Fibroblast of lung (primary cell): ENCODE data around the gene SULT6B1. TPM values are rescaled to one million over a fixed set of nuclear protein-coding genes. Genes with fewer than 3 reads are reported as not detected.
A peak's percentile ranks its signal among the peaks of the same experiment; 100 is the strongest.

Experiments
- DNase-seq, 2 donors: peaks; one replicate each; pipeline versions ENCODE4 v3.0.0 to v3.0.0-alpha.2; 2010; ENCODE audit warnings: low read depth in 2 of 2
- H2AFZ ChIP-seq: 2 replicates; pipeline ENCODE4 v1.5.1; 2012; ENCODE audit warnings: low read length, control low read depth, inconsistent platforms
- H3K27ac ChIP-seq: 2 replicates; pipeline ENCODE4 v1.5.1; 2011; ENCODE audit warnings: low read length, control low read depth; ENCODE audit not compliant: insufficient read depth
- H3K27me3 ChIP-seq: 2 replicates; pipeline ENCODE4 v1.5.1; 2011; ENCODE audit warnings: mild to moderate bottlenecking, low read length; ENCODE audit not compliant: control insufficient read depth, insufficient read depth
- H3K36me3 ChIP-seq: 2 replicates; pipeline ENCODE4 v1.5.1; 2011; ENCODE audit warnings: low read length; ENCODE audit not compliant: control insufficient read depth, insufficient read depth
- H3K4me1 ChIP-seq: 2 replicates; pipeline ENCODE4 v1.5.1; 2011; ENCODE audit warnings: low read length; ENCODE audit not compliant: control insufficient read depth, insufficient read depth; ENCODE audit errors: extremely low read depth
- H3K4me2 ChIP-seq: 2 replicates; pipeline ENCODE4 v1.5.1; 2011; ENCODE audit warnings: low read length, control low read depth; ENCODE audit not compliant: insufficient read depth; ENCODE audit errors: extremely low read depth
- H3K4me3 ChIP-seq, 4 experiments: fragments of 200-600 bp in 1 of 4; sonication (generic) in 1 of 4; replicated peaks in 1 of 4; 2 replicates each; pipeline ENCODE4 v1.5.1; 2011 to 2016; ENCODE audit warnings: low read length in 4 of 4, low read depth in 3 of 4, mild to moderate bottlenecking in 3 of 4, control low read depth in 2 of 4, inconsistent platforms in 1 of 4, mixed read lengths in 1 of 4; ENCODE audit not compliant: insufficient read depth in 1 of 4; ENCODE audit errors: control extremely low read depth in 1 of 4
- H3K79me2 ChIP-seq: 2 replicates; pipeline ENCODE4 v1.5.1; 2012; ENCODE audit warnings: mild to moderate bottlenecking, low read length, inconsistent platforms; ENCODE audit not compliant: control insufficient read depth, insufficient read depth
- H3K9ac ChIP-seq: 2 replicates; pipeline ENCODE4 v1.5.1; 2011; ENCODE audit warnings: mild to moderate bottlenecking, low read length, control low read depth; ENCODE audit not compliant: insufficient read depth
- H3K9me3 ChIP-seq: 2 replicates; pipeline ENCODE4 v1.5.1; 2012; ENCODE audit warnings: low read depth, low read length; ENCODE audit not compliant: control insufficient read depth, insufficient read depth
- H4K20me1 ChIP-seq: 2 replicates; pipeline ENCODE4 v1.5.1; 2011; ENCODE audit warnings: low read length; ENCODE audit not compliant: control insufficient read depth, insufficient read depth; ENCODE audit errors: extremely low read depth
- CTCF ChIP-seq, 2 donors: IDR thresholded peaks in 1 of 2; conservative IDR thresholded peaks in 1 of 2; 1 replicate in 1 of 2; 2 replicates in 1 of 2; pipeline ENCODE4 v1.5.1; 2011 to 2012; ENCODE audit warnings: low read length in 2 of 2, control low read depth in 1 of 2, inconsistent platforms in 1 of 2, low read depth in 1 of 2, mild to moderate bottlenecking in 1 of 2
- EZH2 ChIP-seq: IDR thresholded peaks from 2 replicates; pipeline ENCODE4 v1.5.1; 2012; ENCODE audit warnings: low read length, control low read depth, mild to moderate bottlenecking; ENCODE audit errors: missing control alignments
- polyA minus RNA-seq: library from RNA; depleted of rRNA, polyadenylated mRNA; stranded (reverse); fragments of >200 nt; gene quantifications from 2 replicates; pipeline ENCODE4 v1.2.3, GENCODE V29; 2011; ENCODE audit warnings: low replicate concordance
- polyA plus RNA-seq, 2 donors: library from polyadenylated mRNA; depleted of rRNA in 1 of 2; stranded (reverse) in 1 of 2; unstranded in 1 of 2; fragments of >200 nt; gene quantifications; 2 replicates each; pipeline ENCODE4 v1.2.1, GENCODE V29; 2011 to 2012; ENCODE audit warnings: missing spikeins in 1 of 2
- total RNA-seq: library from RNA; depleted of rRNA; stranded (reverse); fragments of >200 nt; gene quantifications from 2 replicates; pipeline ENCODE4 v1.2.1, GENCODE V29; 2014

SULT6B1 gene
- total RNA-seq (not detected in 2 replicates), polyA plus RNA-seq (not detected in 2 replicates), polyA minus RNA-seq (not detected in 2 replicates)
- not detected in 2 replicates for polyA plus RNA-seq (2012)

GRCh38 chr2:37188570-37188969, at the start of gene SULT6B1:
SULT6B1 (minus strand) TSS chr2:37188670; CDS start chr2:37188640, 30 bp downstream.
- Histone ChIP-seq H3K27ac (no peak within 1 kb of the TSS), H2AFZ (no peak within 1 kb of the TSS)
- DNase-seq: no peak

GRCh38 chr2:37232131-37232933, 43.9 kb upstream of the SULT6B1 start:
- Histone ChIP-seq H3K36me3 (peaks cover 8% of the 10 kb centered on the region), H3K4me2 (peak overlapping the region; percentile 89), H3K79me2 (peaks cover 70% of the 10 kb centered on the region), H3K9me3 (no peaks in the 10 kb centered on the region), H3K27me3 (no peaks in the 10 kb centered on the region), H3K27ac (peak overlapping the region; percentile 91), H2AFZ (peak overlapping the region; percentile 25), H3K9ac (peak overlapping the region; percentile 83), H3K4me1 (peaks cover 8% of the 10 kb centered on the region), H4K20me1 (no peaks in the 10 kb centered on the region), H3K4me3 (peak overlapping the region; percentile 79 to 100 (median 83))
- no peak for TF ChIP-seq CTCF (conservative IDR thresholded peaks at IDR 0.05 in 1 of 2, IDR thresholded peaks at IDR 0.05 in 1 of 2; ENCODE audit: low read depth in 1 of 2, low read length in 2 of 2)
- TF ChIP-seq EZH2: no peak
- peak; percentile 8 to 76 for DNase-seq

More at GRCh38 chr2:37188570-37188969, at the start of gene SULT6B1:
- TF ChIP-seq EZH2 (no peak), CTCF (conservative IDR thresholded peaks at IDR 0.05 in 1 of 2, IDR thresholded peaks at IDR 0.05 in 1 of 2; ENCODE audit: low read depth in 1 of 2, low read length in 2 of 2) (no peak)
- Histone ChIP-seq H3K27me3 (no peaks in the 10 kb centered on the region), H3K79me2 (no peaks in the 10 kb centered on the region), H3K36me3 (no peaks in the 10 kb centered on the region), H3K9me3 (no peaks in the 10 kb centered on the region), H3K4me3 (no peak within 1 kb of the TSS), H3K4me2 (no peak within 1 kb of the TSS), H3K9ac (no peak within 1 kb of the TSS), H4K20me1 (no peaks in the 10 kb centered on the region), H3K4me1 (no peaks in the 10 kb centered on the region)

GRCh38 chr2:37231241-37232130, 43.0 kb upstream of the SULT6B1 start, which contains the start of the genes CEBPZ and NDUFAF7:
CEBPZ (minus strand) TSS chr2:37231596; CDS start chr2:37231567, 29 bp downstream.
NDUFAF7 (plus strand) TSS chr2:37231658; CDS start chr2:37231706, 48 bp downstream.
- H4K20me1 ChIP-seq: no peaks in the 10 kb centered on the region
- peaks cover 77% of the 10 kb centered on the region for H3K79me2 ChIP-seq
- peak within 1 kb of the TSS; percentile 83 for H3K9ac ChIP-seq
- peak; percentile 92 to 95 for DNase-seq
- H2AFZ ChIP-seq: peak within 1 kb of the TSS; percentile 91
- peaks cover 8% of the 10 kb centered on the region for H3K4me1 ChIP-seq
- no peaks in the 10 kb centered on the region for H3K27me3 ChIP-seq
- H3K4me3 ChIP-seq: peak within 1 kb of the TSS; percentile 79 to 100 (median 83)
- H3K36me3 ChIP-seq: peaks cover 10% of the 10 kb centered on the region
- H3K27ac ChIP-seq: peak within 1 kb of the TSS; percentile 91
- no peak for TF ChIP-seq EZH2
- no peak for TF ChIP-seq CTCF (conservative IDR thresholded peaks at IDR 0.05 in 1 of 2, IDR thresholded peaks at IDR 0.05 in 1 of 2; ENCODE audit: low read depth in 1 of 2, low read length in 2 of 2)
- peak within 1 kb of the TSS; percentile 99 for H3K4me2 ChIP-seq
- no peaks in the 10 kb centered on the region for H3K9me3 ChIP-seq
